ENCODE data around the gene FBXO21.

- TF ChIP-seq, protein P1, sequence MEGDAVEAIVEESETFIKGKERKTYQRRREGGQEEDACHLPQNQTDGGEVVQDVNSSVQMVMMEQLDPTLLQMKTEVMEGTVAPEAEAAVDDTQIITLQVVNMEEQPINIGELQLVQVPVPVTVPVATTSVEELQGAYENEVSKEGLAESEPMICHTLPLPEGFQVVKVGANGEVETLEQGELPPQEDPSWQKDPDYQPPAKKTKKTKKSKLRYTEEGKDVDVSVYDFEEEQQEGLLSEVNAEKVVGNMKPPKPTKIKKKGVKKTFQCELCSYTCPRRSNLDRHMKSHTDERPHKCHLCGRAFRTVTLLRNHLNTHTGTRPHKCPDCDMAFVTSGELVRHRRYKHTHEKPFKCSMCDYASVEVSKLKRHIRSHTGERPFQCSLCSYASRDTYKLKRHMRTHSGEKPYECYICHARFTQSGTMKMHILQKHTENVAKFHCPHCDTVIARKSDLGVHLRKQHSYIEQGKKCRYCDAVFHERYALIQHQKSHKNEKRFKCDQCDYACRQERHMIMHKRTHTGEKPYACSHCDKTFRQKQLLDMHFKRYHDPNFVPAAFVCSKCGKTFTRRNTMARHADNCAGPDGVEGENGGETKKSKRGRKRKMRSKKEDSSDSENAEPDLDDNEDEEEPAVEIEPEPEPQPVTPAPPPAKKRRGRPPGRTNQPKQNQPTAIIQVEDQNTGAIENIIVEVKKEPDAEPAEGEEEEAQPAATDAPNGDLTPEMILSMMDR (IDR thresholded peaks at IDR 0.05), result no peak
- no peak for TF ChIP-seq POLR2A (IDR thresholded peaks at IDR 0.05)
- no peak for TF ChIP-seq POLR2AphosphoS5 (IDR thresholded peaks at IDR 0.05)
Measured at GRCh38 chr12:117093431-117093830, 96.8 kb downstream of the FBXO21 start.
